Panc1 (cell line): Measurements from ENCODE around the gene TAPBPL. TPM values are rescaled to one million over a fixed set of nuclear protein-coding genes. Genes with fewer than 3 reads are reported as not detected.

Experiments
- ATAC-seq: fragments of 200-7000 bp; cut with Tn5 transposase; 2 replicates; pipeline ENCODE4 v1.9.1; 2020; ENCODE audit warnings: mild to moderate bottlenecking, moderate library complexity
- BruUV-seq: library from RNA; stranded (reverse); fragments of 400-500 nt; replicated peaks from 2 replicates; lab custom pipeline; 2021; lab: Mats Ljungman, UMichigan
- CTCF ChIA-PET: fragments of 300-600 bp; sonication (Branson Sonifier 250); formaldehyde crosslinking; loops from one replicate; lab custom pipeline; 2022; ENCODE audit warnings: antibody characterized with exemption; lab: Charles Lee
- POLR2A ChIA-PET: fragments of 300-600 bp; sonication (Branson Sonifier 250); formaldehyde crosslinking; loops from one replicate; lab custom pipeline; 2022; ENCODE audit warnings: antibody characterized with exemption; lab: Charles Lee
- DNase-seq: peaks from one replicate; pipeline ENCODE4 v3.0.0-alpha.2; 2010; ENCODE audit warnings: low read depth, low spot score
- H3K27ac ChIP-seq: 2 replicates; pipeline ENCODE4 v1.5.1; 2011; ENCODE audit warnings: mild to moderate bottlenecking, low read length, inconsistent platforms
- H3K27me3 ChIP-seq: fragments of 200-500 bp; sonication (Bioruptor generic); 2 replicates; pipeline ENCODE4 v1.6.0; 2014; ENCODE audit warnings: low read length, inconsistent platforms; ENCODE audit not compliant: control insufficient read depth, insufficient read depth
- H3K36me3 ChIP-seq: fragments of 200-500 bp; sonication (Bioruptor generic); 2 replicates; pipeline ENCODE4 v1.5.1; 2014; ENCODE audit warnings: inconsistent platforms, mild to moderate bottlenecking, low read length, moderate library complexity; ENCODE audit not compliant: control insufficient read depth, insufficient read depth
- H3K4me1 ChIP-seq: 2 replicates; pipeline ENCODE4 v1.5.1; 2011; ENCODE audit warnings: inconsistent platforms, mild to moderate bottlenecking, low read length, moderate library complexity; ENCODE audit not compliant: control insufficient read depth, insufficient read depth
- H3K4me3 ChIP-seq, 2 experiments: 2 replicates each; pipeline ENCODE4 v1.5.1; 2011 to 2012; ENCODE audit warnings: low read depth in 2 of 2, low read length in 2 of 2, mild to moderate bottlenecking in 2 of 2, inconsistent platforms in 1 of 2, moderate library complexity in 1 of 2
- H3K9me3 ChIP-seq: fragments of 200-500 bp; sonication (Bioruptor generic); 2 replicates; pipeline ENCODE4 v1.5.1; 2014; ENCODE audit warnings: low read depth, mild to moderate bottlenecking, inconsistent platforms, low read length, moderate library complexity; ENCODE audit not compliant: control insufficient read depth, insufficient read depth
- POLR2AphosphoS5 ChIP-seq: IDR thresholded peaks from 2 replicates; pipeline ENCODE4 v1.6.1; 2012; ENCODE audit warnings: mild to moderate bottlenecking, low read depth, low read length, moderate library complexity
- REST ChIP-seq, 2 experiments: IDR thresholded peaks; 2 replicates each; pipeline ENCODE4 v1.6.1; 2011 to 2012; ENCODE audit warnings: low read depth in 2 of 2, control low read depth in 1 of 2, low read length in 1 of 2, mild to moderate bottlenecking in 1 of 2, moderate library complexity in 1 of 2; ENCODE audit not compliant: insufficient read depth in 1 of 2
- SIN3A ChIP-seq: IDR thresholded peaks from 2 replicates; pipeline ENCODE4 v1.6.1; 2012; ENCODE audit warnings: low read depth, mild to moderate bottlenecking, low read length, moderate library complexity, borderline replicate concordance; ENCODE audit not compliant: insufficient read depth
- TCF7L2 ChIP-seq: IDR thresholded peaks from 2 replicates; pipeline ENCODE4 v1.6.1; 2011; ENCODE audit warnings: mild to moderate bottlenecking, low read depth, low read length, inconsistent platforms
- in situ Hi-C: cut with HindIII; loops from 2 replicates; pipeline ENCODE4 v1.10.0; 2016; ENCODE audit warnings: low sequenced_read_pairs, low pct_unique_long_range_greater_than_20kb
- intact Hi-C: fragments of 100-400 bp; cut with micrococcal nuclease; formaldehyde crosslinking; loops from one replicate; pipeline ENCODE4 v1.10.0; 2022; ENCODE audit not compliant: unreplicated experiment
- total RNA-seq: library from RNA; stranded (reverse); gene quantifications from one replicate; pipeline ENCODE4 v1.2.1, GENCODE V29; 2021; ENCODE audit not compliant: unreplicated experiment
- TF ChIP-seq, protein P1 (sequence below): fragments of 450-650 bp; IDR thresholded peaks from 2 replicates; pipeline ENCODE4 v1.5.1; 2017; ENCODE audit warnings: mild to moderate bottlenecking

TAPBPL gene
- total RNA-seq, 1 experiment from 2014 or later = 7.8 TPM

- intact Hi-C loops (no loop called here), in situ Hi-C loops (no loop called here)
- BruUV-seq = no TSS peak
- no peaks in the 10 kb centered on the region for H3K9me3 ChIP-seq
- DNase-seq (no peak), ATAC-seq (no peak)
- POLR2A ChIA-PET = no interaction called here
- H3K4me3 ChIP-seq = no peak overlapping the region
- TF ChIP-seq POLR2AphosphoS5 (no peak), SIN3A (no peak), REST (IDR thresholded peaks at IDR 0.05; ENCODE audit: insufficient read depth in 1 of 2, low read depth in 2 of 2, low read length in 1 of 2) (no peak), TCF7L2 (no peak)
- TF ChIP-seq, protein P1, sequence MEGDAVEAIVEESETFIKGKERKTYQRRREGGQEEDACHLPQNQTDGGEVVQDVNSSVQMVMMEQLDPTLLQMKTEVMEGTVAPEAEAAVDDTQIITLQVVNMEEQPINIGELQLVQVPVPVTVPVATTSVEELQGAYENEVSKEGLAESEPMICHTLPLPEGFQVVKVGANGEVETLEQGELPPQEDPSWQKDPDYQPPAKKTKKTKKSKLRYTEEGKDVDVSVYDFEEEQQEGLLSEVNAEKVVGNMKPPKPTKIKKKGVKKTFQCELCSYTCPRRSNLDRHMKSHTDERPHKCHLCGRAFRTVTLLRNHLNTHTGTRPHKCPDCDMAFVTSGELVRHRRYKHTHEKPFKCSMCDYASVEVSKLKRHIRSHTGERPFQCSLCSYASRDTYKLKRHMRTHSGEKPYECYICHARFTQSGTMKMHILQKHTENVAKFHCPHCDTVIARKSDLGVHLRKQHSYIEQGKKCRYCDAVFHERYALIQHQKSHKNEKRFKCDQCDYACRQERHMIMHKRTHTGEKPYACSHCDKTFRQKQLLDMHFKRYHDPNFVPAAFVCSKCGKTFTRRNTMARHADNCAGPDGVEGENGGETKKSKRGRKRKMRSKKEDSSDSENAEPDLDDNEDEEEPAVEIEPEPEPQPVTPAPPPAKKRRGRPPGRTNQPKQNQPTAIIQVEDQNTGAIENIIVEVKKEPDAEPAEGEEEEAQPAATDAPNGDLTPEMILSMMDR = no peak
- H3K4me1 ChIP-seq = peaks cover 9% of the 10 kb centered on the region
- H3K27ac ChIP-seq = no peak overlapping the region
- no peaks in the 10 kb centered on the region for H3K36me3 ChIP-seq
- no peaks in the 10 kb centered on the region for H3K27me3 ChIP-seq
- CTCF ChIA-PET = no interaction called here
Measured at GRCh38 chr12:6432991-6433390, 18.9 kb upstream of the TAPBPL start.

- BruUV-seq = no TSS peak
- no peak overlapping the region for H3K4me3 ChIP-seq
- no peaks in the 10 kb centered on the region for H3K27me3 ChIP-seq
- H3K27ac ChIP-seq = no peak overlapping the region
- DNase-seq (no peak), ATAC-seq (no peak)
- in situ Hi-C loops (no loop called here), intact Hi-C loops (no loop called here)
- TF ChIP-seq, protein P1 = no peak
- peaks cover 9% of the 10 kb centered on the region for H3K4me1 ChIP-seq
- H3K36me3 ChIP-seq = no peaks in the 10 kb centered on the region
- no peaks in the 10 kb centered on the region for H3K9me3 ChIP-seq
- ChIA-PET POLR2A (interaction anchor here (0.5 kb wide), 1 partner anchor 22 kb away, joined by 7 read pairs; no protein-coding TSS in a partner anchor), CTCF (interaction anchor here (0.6 kb wide), 1 partner anchor 19 kb away, joined by 3 read pairs; no protein-coding TSS in a partner anchor)
Measured at GRCh38 chr12:6434205-6435140, 17.4 kb upstream of the TAPBPL start.
